HEK293T (cell line): ENCODE data around the gene SELENOM.

Source experiments
- BHLHE40 ChIP-seq: fragments of 450-650 bp; IDR thresholded peaks from 2 replicates; pipeline ENCODE4 v1.6.1; 2016; ENCODE audit warnings: mild to moderate bottlenecking, moderate library complexity, borderline replicate concordance
- FOXA1 ChIP-seq: fragments of 450-650 bp; IDR thresholded peaks from 2 replicates; pipeline ENCODE4 v1.6.1; 2016; ENCODE audit warnings: mild to moderate bottlenecking
- FOXK2 ChIP-seq: fragments of 450-650 bp; IDR thresholded peaks from 2 replicates; pipeline ENCODE4 v1.6.1; 2016; ENCODE audit warnings: mild to moderate bottlenecking
- FOXM1 ChIP-seq: fragments of 450-650 bp; IDR thresholded peaks from 2 replicates; pipeline ENCODE4 v1.6.1; 2017; ENCODE audit warnings: mild to moderate bottlenecking, borderline replicate concordance
- LEF1 ChIP-seq: fragments of 450-650 bp; IDR thresholded peaks from 2 replicates; pipeline ENCODE4 v1.6.1; 2017; ENCODE audit warnings: mild to moderate bottlenecking, borderline replicate concordance
- SP1 ChIP-seq: fragments of 450-650 bp; IDR thresholded peaks from 2 replicates; pipeline ENCODE4 v1.6.1; 2017
- SUZ12 ChIP-seq: fragments of 450-650 bp; IDR thresholded peaks from 2 replicates; pipeline ENCODE4 v1.6.1; 2016; ENCODE audit warnings: mild to moderate bottlenecking
- TARDBP ChIP-seq: fragments of 450-650 bp; IDR thresholded peaks from 2 replicates; pipeline ENCODE4 v1.6.1; 2016

DNA sequence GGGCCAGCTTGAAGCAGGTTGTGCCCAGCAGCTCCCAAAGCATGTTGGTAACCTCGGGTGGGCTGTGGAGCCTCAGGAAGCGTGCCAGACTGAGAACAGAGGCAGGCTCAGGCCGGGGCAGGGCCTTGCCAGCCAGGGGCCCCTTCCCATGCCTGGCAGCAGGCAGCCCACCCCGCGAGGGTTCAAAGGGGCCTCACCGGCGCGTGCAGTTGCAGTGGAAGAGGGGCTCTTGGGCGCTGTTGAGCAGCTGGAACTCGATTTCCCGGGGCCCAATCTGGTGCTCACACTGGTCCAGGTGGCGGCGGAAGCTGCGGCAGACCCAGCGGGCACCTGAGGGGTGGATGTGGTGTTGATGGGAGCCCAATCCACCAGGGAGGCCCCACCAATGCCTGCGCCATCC is 29.3 kb upstream of the SELENOM start:
- TF ChIP-seq SUZ12 (no peak), FOXK2 (no peak), BHLHE40 (no peak), SP1 (no peak), LEF1 (no peak), TARDBP (no peak), FOXA1 (no peak), FOXM1 (no peak)
